Measurements from ENCODE around the gene SRGAP2C.
"Not testable (repeated sequence)": the region's sequence is repeated elsewhere in the genome, so short reads cannot be mapped to it uniquely, and the experiment has no call there.

GRCh38 chr1:121254618-121255017 is 69.8 kb downstream of the SRGAP2C start:
- not testable (repeated sequence) for TF ChIP-seq CTCF, POLR2A (IDR thresholded peaks at IDR 0.05)
